GM23338 (cell line): ENCODE results near the gene DOCK4. TPM values are rescaled to one million over a fixed set of nuclear protein-coding genes. Genes with fewer than 3 reads are reported as not detected.

Experiments used
- ATAC-seq: fragments of 200-7000 bp; cut with Tn5 transposase; 3 replicates; pipeline ENCODE4 v1.9.1; 2020
- DNase-seq: peaks from one replicate; pipeline ENCODE4 v3.0.0-alpha.2; 2015; ENCODE audit warnings: low spot score
- H2AFZ ChIP-seq: fragments of 200-600 bp; sonication (generic); 2 replicates; pipeline ENCODE4 v1.8.0; 2016; ENCODE audit warnings: antibody characterized with exemption, mild to moderate bottlenecking, moderate library complexity
- H3F3A ChIP-seq: fragments of 200-600 bp; sonication (generic); replicated peaks from 2 replicates; pipeline ENCODE4 v1.8.0; 2017; ENCODE audit warnings: antibody characterized with exemption, mixed run types, low read depth
- H3K27ac ChIP-seq: fragments of 200-600 bp; sonication (generic); 2 replicates; pipeline ENCODE4 v1.6.1; 2016; ENCODE audit warnings: low read depth
- H3K27me3 ChIP-seq: fragments of 200-600 bp; sonication (generic); 2 replicates; pipeline ENCODE4 v1.8.0; 2016; ENCODE audit warnings: mild to moderate bottlenecking, mixed run types, moderate library complexity; ENCODE audit not compliant: insufficient read depth
- H3K36me3 ChIP-seq: fragments of 200-600 bp; sonication (generic); 2 replicates; pipeline ENCODE4 v1.8.0; 2016; ENCODE audit warnings: mild to moderate bottlenecking; ENCODE audit not compliant: insufficient read depth
- H3K4me1 ChIP-seq: fragments of 200-600 bp; sonication (generic); 2 replicates; pipeline ENCODE4 v1.8.0; 2016; ENCODE audit warnings: mild to moderate bottlenecking, moderate library complexity; ENCODE audit not compliant: insufficient read depth
- H3K4me2 ChIP-seq: fragments of 200-600 bp; sonication (generic); 2 replicates; pipeline ENCODE4 v1.7.1; 2017; ENCODE audit warnings: mixed run types
- H3K4me3 ChIP-seq: fragments of 200-600 bp; sonication (generic); 2 replicates; pipeline ENCODE4 v1.6.1; 2016; ENCODE audit warnings: mixed run types
- H3K79me2 ChIP-seq: fragments of 200-600 bp; sonication (generic); replicated peaks from 2 replicates; pipeline ENCODE4 v1.8.0; 2017; ENCODE audit warnings: mild to moderate bottlenecking; ENCODE audit not compliant: insufficient read depth
- H3K9me2 ChIP-seq: fragments of 200-600 bp; sonication (generic); 2 replicates; pipeline ENCODE4 v1.8.0; 2017; ENCODE audit not compliant: insufficient read depth
- H4K20me1 ChIP-seq: fragments of 200-600 bp; sonication (generic); replicated peaks from 2 replicates; pipeline ENCODE4 v1.8.0; 2017; ENCODE audit warnings: mild to moderate bottlenecking; ENCODE audit not compliant: insufficient read depth
- H3K27ac Mint-ChIP-seq: 2 replicates; pipeline ENCODE4 v1.8.0; 2020; ENCODE audit warnings: inconsistent platforms, mild to moderate bottlenecking, moderate library complexity, mixed read lengths
- H3K27me3 Mint-ChIP-seq: 3 replicates; pipeline ENCODE4 v1.8.0; 2022; ENCODE audit warnings: low read depth, mild to moderate bottlenecking, moderate library complexity, mixed read lengths, inconsistent platforms; ENCODE audit not compliant: insufficient read depth, poor library complexity
- H3K36me3 Mint-ChIP-seq: 3 replicates; pipeline ENCODE4 v1.8.0; 2021; ENCODE audit warnings: low read depth, mild to moderate bottlenecking, inconsistent platforms, moderate library complexity, mixed read lengths
- H3K4me1 Mint-ChIP-seq: 3 replicates; pipeline ENCODE4 v1.8.0; 2020; ENCODE audit warnings: mild to moderate bottlenecking, inconsistent platforms, mixed read lengths
- H3K4me3 Mint-ChIP-seq: 3 replicates; pipeline ENCODE4 v1.8.0; 2021; ENCODE audit warnings: moderate library complexity, mild to moderate bottlenecking, inconsistent platforms, mixed read lengths
- H3K9me3 Mint-ChIP-seq: 3 replicates; pipeline ENCODE4 v1.8.0; 2020; ENCODE audit warnings: moderate library complexity, mild to moderate bottlenecking, inconsistent platforms, mixed read lengths
- POLR2AphosphoS5 ChIP-seq: IDR thresholded peaks from 2 replicates; pipeline ENCODE4 v1.6.1; 2016; ENCODE audit warnings: antibody characterized with exemption, low read depth
- polyA plus RNA-seq: library from polyadenylated mRNA; unstranded; fragments of >200 nt; fragmentation: Nextera tagmentation; extraction: Ambion mirVana; gene quantifications from 2 replicates; pipeline ENCODE4 v1.2.1, GENCODE V29; 2016
- total RNA-seq: library from RNA; depleted of rRNA; stranded (reverse); fragments of >200 nt; shearing (Covaris generic); gene quantifications from 2 replicates; pipeline ENCODE4 v1.2.3, GENCODE V29; 2014
- TF ChIP-seq, protein P1 (sequence below), 2 experiments: fragments of 200-600 bp in 1 of 2; sonication (generic) in 1 of 2; conservative IDR thresholded peaks; 2 replicates each; pipeline versions ENCODE4 v1.5.1 to v1.6.1; 2016 to 2017; ENCODE audit warnings: antibody characterized with exemption in 2 of 2, low read depth in 2 of 2, mild to moderate bottlenecking in 2 of 2, moderate library complexity in 1 of 2
- TF ChIP-seq, protein P2 (sequence below): IDR thresholded peaks from one replicate; pipeline ENCODE4 v1.6.1; 2018; ENCODE audit warnings: antibody characterized with exemption; ENCODE audit not compliant: unreplicated experiment

Gene DOCK4
- total and polyA plus RNA-seq, 2 experiments from 2014 or later: 6.3 to 33.8 TPM

DNA sequence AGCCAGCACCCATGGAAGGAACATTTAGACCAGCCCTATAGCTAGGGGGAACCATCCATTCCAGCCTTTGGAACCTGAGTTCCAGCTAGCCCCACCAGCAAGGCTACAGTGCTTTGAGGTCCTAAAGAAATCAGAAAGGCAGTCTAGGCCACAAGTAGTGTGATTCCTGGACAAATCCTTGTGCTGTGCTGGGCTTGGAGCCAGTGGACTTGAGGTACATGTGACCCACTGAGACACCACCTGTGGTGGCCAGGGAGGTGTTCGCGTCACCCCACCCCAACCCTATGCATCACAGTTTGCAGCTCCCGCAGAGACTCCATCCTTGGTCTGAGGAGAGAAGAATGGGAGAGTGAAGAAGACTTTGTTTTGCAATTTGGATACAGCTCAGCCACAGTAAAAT lies 32.1 kb upstream of the DOCK4 start:
- peaks cover 10% of the 10 kb centered on the region for H3K4me1 Mint-ChIP-seq
- H3K79me2 ChIP-seq: peaks cover 34% of the 10 kb centered on the region
- no peaks in the 10 kb centered on the region for H3F3A ChIP-seq
- H3K27ac Mint-ChIP-seq: no peak overlapping the region
- H2AFZ ChIP-seq: no peak overlapping the region
- H3K4me2 ChIP-seq: no peak overlapping the region
- TF ChIP-seq, protein P1, sequence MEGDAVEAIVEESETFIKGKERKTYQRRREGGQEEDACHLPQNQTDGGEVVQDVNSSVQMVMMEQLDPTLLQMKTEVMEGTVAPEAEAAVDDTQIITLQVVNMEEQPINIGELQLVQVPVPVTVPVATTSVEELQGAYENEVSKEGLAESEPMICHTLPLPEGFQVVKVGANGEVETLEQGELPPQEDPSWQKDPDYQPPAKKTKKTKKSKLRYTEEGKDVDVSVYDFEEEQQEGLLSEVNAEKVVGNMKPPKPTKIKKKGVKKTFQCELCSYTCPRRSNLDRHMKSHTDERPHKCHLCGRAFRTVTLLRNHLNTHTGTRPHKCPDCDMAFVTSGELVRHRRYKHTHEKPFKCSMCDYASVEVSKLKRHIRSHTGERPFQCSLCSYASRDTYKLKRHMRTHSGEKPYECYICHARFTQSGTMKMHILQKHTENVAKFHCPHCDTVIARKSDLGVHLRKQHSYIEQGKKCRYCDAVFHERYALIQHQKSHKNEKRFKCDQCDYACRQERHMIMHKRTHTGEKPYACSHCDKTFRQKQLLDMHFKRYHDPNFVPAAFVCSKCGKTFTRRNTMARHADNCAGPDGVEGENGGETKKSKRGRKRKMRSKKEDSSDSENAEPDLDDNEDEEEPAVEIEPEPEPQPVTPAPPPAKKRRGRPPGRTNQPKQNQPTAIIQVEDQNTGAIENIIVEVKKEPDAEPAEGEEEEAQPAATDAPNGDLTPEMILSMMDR (conservative IDR thresholded peaks at IDR 0.05; ENCODE audit: low read depth in 2 of 2): no peak
- H3K27me3 ChIP-seq: no peaks in the 10 kb centered on the region
- no peaks in the 10 kb centered on the region for H3K9me2 ChIP-seq
- peaks cover 5% of the 10 kb centered on the region for H3K27me3 Mint-ChIP-seq
- no peaks in the 10 kb centered on the region; the same call in 1 of the 2 replicates for H4K20me1 ChIP-seq
- H3K4me3 ChIP-seq: no peak overlapping the region
- DNase-seq: no peak
- H3K36me3 Mint-ChIP-seq: peaks cover 6% of the 10 kb centered on the region; the same call in 1 of the 3 replicates
- H3K4me3 Mint-ChIP-seq: no peak overlapping the region
- no peak for ATAC-seq
- no peaks in the 10 kb centered on the region; the same call in none of the 2 replicates for H3K4me1 ChIP-seq
- no peaks in the 10 kb centered on the region for H3K36me3 ChIP-seq
- no peaks in the 10 kb centered on the region for H3K9me3 Mint-ChIP-seq
- no peak overlapping the region for H3K27ac ChIP-seq

DNA sequence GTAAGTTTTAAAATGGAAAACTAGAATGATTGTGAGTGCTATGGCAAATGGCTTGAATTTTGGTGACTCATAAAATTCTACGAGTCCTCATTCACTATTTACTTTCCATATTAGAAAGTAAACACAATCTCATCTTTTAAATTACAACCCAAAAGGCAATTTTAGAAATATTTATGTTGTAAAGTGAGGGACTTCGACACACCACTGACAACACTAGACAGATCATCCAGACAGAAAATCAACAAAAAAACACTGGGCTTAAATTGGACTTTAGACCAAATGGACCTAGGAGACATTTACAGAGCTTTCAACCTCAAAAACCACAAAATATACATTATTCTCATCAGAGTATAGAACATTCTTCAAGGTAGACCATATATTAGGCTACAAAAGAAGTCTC lies 30.4 kb upstream of the DOCK4 start:
- no peak overlapping the region for H3K4me2 ChIP-seq

More for the DNA sequence above, 30.4 kb upstream of the DOCK4 start:
- H3K4me1 ChIP-seq: peaks cover 8% of the 10 kb centered on the region
- Mint-ChIP-seq H3K27me3 (peaks cover 4% of the 10 kb centered on the region), H3K9me3 (no peaks in the 10 kb centered on the region), H3K27ac (no peak overlapping the region), H3K4me1 (peaks cover 10% of the 10 kb centered on the region), H3K4me3 (no peak overlapping the region), H3K36me3 (peaks cover 6% of the 10 kb centered on the region; the same call in 1 of the 3 replicates)
- no peak overlapping the region for H3K4me3 ChIP-seq
- ATAC-seq (no peak), DNase-seq (no peak)
- H3K79me2 ChIP-seq: peaks cover 47% of the 10 kb centered on the region
- H3K27ac ChIP-seq: no peak overlapping the region
- no peak overlapping the region for H2AFZ ChIP-seq
- no peaks in the 10 kb centered on the region for H3K9me2 ChIP-seq
- no peaks in the 10 kb centered on the region for H3K27me3 ChIP-seq
- TF ChIP-seq, protein P2, sequence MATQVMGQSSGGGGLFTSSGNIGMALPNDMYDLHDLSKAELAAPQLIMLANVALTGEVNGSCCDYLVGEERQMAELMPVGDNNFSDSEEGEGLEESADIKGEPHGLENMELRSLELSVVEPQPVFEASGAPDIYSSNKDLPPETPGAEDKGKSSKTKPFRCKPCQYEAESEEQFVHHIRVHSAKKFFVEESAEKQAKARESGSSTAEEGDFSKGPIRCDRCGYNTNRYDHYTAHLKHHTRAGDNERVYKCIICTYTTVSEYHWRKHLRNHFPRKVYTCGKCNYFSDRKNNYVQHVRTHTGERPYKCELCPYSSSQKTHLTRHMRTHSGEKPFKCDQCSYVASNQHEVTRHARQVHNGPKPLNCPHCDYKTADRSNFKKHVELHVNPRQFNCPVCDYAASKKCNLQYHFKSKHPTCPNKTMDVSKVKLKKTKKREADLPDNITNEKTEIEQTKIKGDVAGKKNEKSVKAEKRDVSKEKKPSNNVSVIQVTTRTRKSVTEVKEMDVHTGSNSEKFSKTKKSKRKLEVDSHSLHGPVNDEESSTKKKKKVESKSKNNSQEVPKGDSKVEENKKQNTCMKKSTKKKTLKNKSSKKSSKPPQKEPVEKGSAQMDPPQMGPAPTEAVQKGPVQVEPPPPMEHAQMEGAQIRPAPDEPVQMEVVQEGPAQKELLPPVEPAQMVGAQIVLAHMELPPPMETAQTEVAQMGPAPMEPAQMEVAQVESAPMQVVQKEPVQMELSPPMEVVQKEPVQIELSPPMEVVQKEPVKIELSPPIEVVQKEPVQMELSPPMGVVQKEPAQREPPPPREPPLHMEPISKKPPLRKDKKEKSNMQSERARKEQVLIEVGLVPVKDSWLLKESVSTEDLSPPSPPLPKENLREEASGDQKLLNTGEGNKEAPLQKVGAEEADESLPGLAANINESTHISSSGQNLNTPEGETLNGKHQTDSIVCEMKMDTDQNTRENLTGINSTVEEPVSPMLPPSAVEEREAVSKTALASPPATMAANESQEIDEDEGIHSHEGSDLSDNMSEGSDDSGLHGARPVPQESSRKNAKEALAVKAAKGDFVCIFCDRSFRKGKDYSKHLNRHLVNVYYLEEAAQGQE: no peak
- no peak for TF ChIP-seq POLR2AphosphoS5
- H3F3A ChIP-seq: no peaks in the 10 kb centered on the region
- H4K20me1 ChIP-seq: no peaks in the 10 kb centered on the region; the same call in 1 of the 2 replicates
- H3K36me3 ChIP-seq: no peaks in the 10 kb centered on the region
